ENCODE measurements around the gene GRM7. TPM values are rescaled to one million over a fixed set of nuclear protein-coding genes. Genes with fewer than 3 reads are reported as not detected.

GRM7 gene
- total and polyA plus RNA-seq, 2 donors (not counting 1 experiment from before 2014, with no cell fraction given), result not detected

- no peak overlapping the region for H3K9ac ChIP-seq (ENCODE audit: low read length)
- no peaks in the 10 kb centered on the region for H3K79me2 ChIP-seq (ENCODE audit: control insufficient read depth, insufficient read depth, low read length)
- POLR2A ChIA-PET, result no interaction called here
- no peaks in the 10 kb centered on the region for H3K9me3 Mint-ChIP-seq (ENCODE audit: insufficient read depth)
- H3K27me3 Mint-ChIP-seq, result no peaks in the 10 kb centered on the region
- H3K27me3 ChIP-seq (replicated peaks in 1 of 4; ENCODE audit: control extremely low read depth in 1 of 4, control insufficient read depth in 3 of 4, insufficient read depth in 4 of 4, low read length in 3 of 4), result no peaks in the 10 kb centered on the region
- 18% methylated on average over 2 of the region's 3 CpGs for WGBS (ENCODE audit: insufficient coverage)
- no peak overlapping the region for H3K27ac Mint-ChIP-seq
- H3K4me1 Mint-ChIP-seq, result no peaks in the 10 kb centered on the region
- DNase-seq (no peak), ATAC-seq (ENCODE audit: low read depth) (no peak)
- H3K36me3 ChIP-seq (replicated peaks in 1 of 2; ENCODE audit: control extremely low read depth in 1 of 2, control insufficient read depth in 1 of 2, extremely low read depth in 1 of 2, insufficient read depth in 2 of 2, low read length in 1 of 2), result no peaks in the 10 kb centered on the region
- H4K20me1 ChIP-seq (ENCODE audit: control insufficient read depth, insufficient read depth, low read length, poor library complexity, severe bottlenecking), result no peaks in the 10 kb centered on the region
- H2AFZ ChIP-seq (ENCODE audit: insufficient read depth, low read depth, low read length, poor library complexity, severe bottlenecking), result no peak overlapping the region
- intact Hi-C loops (cut with micrococcal nuclease), result no loop called here
- peaks cover 0 to 3% (median 0%) of the 10 kb centered on the region in 3 donors for H3K9me3 ChIP-seq (ENCODE audit: control extremely low read depth in 1 of 3, control insufficient read depth in 2 of 3, insufficient read depth in 1 of 3, low read length in 2 of 3)
- no peak overlapping the region for H3K27ac ChIP-seq (ENCODE audit: low read length in 2 of 2)
- no peak for TF ChIP-seq EZH2 (IDR thresholded peaks at IDR 0.05; ENCODE audit: borderline replicate concordance, insufficient read depth, low read depth, low read length, poor library complexity, severe bottlenecking)
- TF ChIP-seq, protein P1, sequence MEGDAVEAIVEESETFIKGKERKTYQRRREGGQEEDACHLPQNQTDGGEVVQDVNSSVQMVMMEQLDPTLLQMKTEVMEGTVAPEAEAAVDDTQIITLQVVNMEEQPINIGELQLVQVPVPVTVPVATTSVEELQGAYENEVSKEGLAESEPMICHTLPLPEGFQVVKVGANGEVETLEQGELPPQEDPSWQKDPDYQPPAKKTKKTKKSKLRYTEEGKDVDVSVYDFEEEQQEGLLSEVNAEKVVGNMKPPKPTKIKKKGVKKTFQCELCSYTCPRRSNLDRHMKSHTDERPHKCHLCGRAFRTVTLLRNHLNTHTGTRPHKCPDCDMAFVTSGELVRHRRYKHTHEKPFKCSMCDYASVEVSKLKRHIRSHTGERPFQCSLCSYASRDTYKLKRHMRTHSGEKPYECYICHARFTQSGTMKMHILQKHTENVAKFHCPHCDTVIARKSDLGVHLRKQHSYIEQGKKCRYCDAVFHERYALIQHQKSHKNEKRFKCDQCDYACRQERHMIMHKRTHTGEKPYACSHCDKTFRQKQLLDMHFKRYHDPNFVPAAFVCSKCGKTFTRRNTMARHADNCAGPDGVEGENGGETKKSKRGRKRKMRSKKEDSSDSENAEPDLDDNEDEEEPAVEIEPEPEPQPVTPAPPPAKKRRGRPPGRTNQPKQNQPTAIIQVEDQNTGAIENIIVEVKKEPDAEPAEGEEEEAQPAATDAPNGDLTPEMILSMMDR (IDR thresholded peaks at IDR 0.05), result no peak
- CTCF ChIA-PET, result no interaction called here
- H3K4me1 ChIP-seq (ENCODE audit: control insufficient read depth in 2 of 2, insufficient read depth in 2 of 2, low read length in 2 of 2), result no peaks in the 10 kb centered on the region
- no peak overlapping the region for H3K4me3 ChIP-seq (ENCODE audit: control extremely low read depth in 1 of 5, extremely low read depth in 1 of 5, insufficient read depth in 1 of 5, low read depth in 2 of 5, low read length in 4 of 5)
- no peak overlapping the region for H3K4me2 ChIP-seq (replicated peaks; ENCODE audit: low read depth, low read length, poor library complexity, severe bottlenecking)
- H3K4me3 Mint-ChIP-seq, result no peak overlapping the region
Observed at GRCh38 chr3:7271631-7272030, 410.7 kb downstream of the GRM7 start.

GRCh38 chr3:7272203-7272602 is 411.3 kb downstream of the GRM7 start:
- Mint-ChIP-seq H3K27me3 (no peaks in the 10 kb centered on the region), H3K4me1 (no peaks in the 10 kb centered on the region), H3K4me3 (no peak overlapping the region), H3K9me3 (ENCODE audit: insufficient read depth) (no peaks in the 10 kb centered on the region), H3K27ac (no peak overlapping the region)
- ATAC-seq (ENCODE audit: low read depth) (no peak), DNase-seq (no peak)
- intact Hi-C loops (cut with micrococcal nuclease), result no loop called here
- Histone ChIP-seq H3K4me2 (replicated peaks; ENCODE audit: low read depth, low read length, poor library complexity, severe bottlenecking) (no peak overlapping the region), H3K27ac (ENCODE audit: low read length in 2 of 2) (no peak overlapping the region), H4K20me1 (ENCODE audit: control insufficient read depth, insufficient read depth, low read length, poor library complexity, severe bottlenecking) (no peaks in the 10 kb centered on the region), H3K9me3 (ENCODE audit: control extremely low read depth in 1 of 3, control insufficient read depth in 2 of 3, insufficient read depth in 1 of 3, low read length in 2 of 3) (peaks cover 0 to 3% (median 0%) of the 10 kb centered on the region in 3 donors), H3K36me3 (replicated peaks in 1 of 2; ENCODE audit: control extremely low read depth in 1 of 2, control insufficient read depth in 1 of 2, extremely low read depth in 1 of 2, insufficient read depth in 2 of 2, low read length in 1 of 2) (no peaks in the 10 kb centered on the region), H3K9ac (ENCODE audit: low read length) (no peak overlapping the region), H3K79me2 (ENCODE audit: control insufficient read depth, insufficient read depth, low read length) (no peaks in the 10 kb centered on the region), H3K4me1 (ENCODE audit: control insufficient read depth in 2 of 2, insufficient read depth in 2 of 2, low read length in 2 of 2) (no peaks in the 10 kb centered on the region), H3K27me3 (replicated peaks in 1 of 4; ENCODE audit: control extremely low read depth in 1 of 4, control insufficient read depth in 3 of 4, insufficient read depth in 4 of 4, low read length in 3 of 4) (no peaks in the 10 kb centered on the region), H2AFZ (ENCODE audit: insufficient read depth, low read depth, low read length, poor library complexity, severe bottlenecking) (no peak overlapping the region), H3K4me3 (ENCODE audit: control extremely low read depth in 1 of 5, extremely low read depth in 1 of 5, insufficient read depth in 1 of 5, low read depth in 2 of 5, low read length in 4 of 5) (no peak overlapping the region)
- ChIA-PET POLR2A (no interaction called here), CTCF (no interaction called here)
- no CpG with 5 or more reads among the region's 1 CpG for WGBS (ENCODE audit: insufficient coverage)
- TF ChIP-seq, protein P1 (IDR thresholded peaks at IDR 0.05), result no peak
- no peak for TF ChIP-seq EZH2 (IDR thresholded peaks at IDR 0.05; ENCODE audit: borderline replicate concordance, insufficient read depth, low read depth, low read length, poor library complexity, severe bottlenecking)
